ENCODE data around the gene ADGRB3. TPM values are rescaled to one million over a fixed set of nuclear protein-coding genes. Genes with fewer than 3 reads are reported as not detected.

Gene ADGRB3
- total RNA-seq, 2 experiments from 2014 or later = not detected

- ChIA-PET POLR2A (no interaction called here), CTCF (ENCODE audit: unreplicated experiment) (no interaction called here)
- Histone ChIP-seq H3K4me2 (ENCODE audit: low read length) (no peak overlapping the region), H3K27ac (ENCODE audit: low read depth, low read length, poor library complexity, severe bottlenecking) (no peak overlapping the region), H4K20me1 (ENCODE audit: insufficient read depth, low read length) (no peaks in the 10 kb centered on the region), H3K79me2 (ENCODE audit: insufficient read depth, low read depth, low read length) (no peaks in the 10 kb centered on the region), H3K4me3 (ENCODE audit: low read depth, low read length, poor library complexity, severe bottlenecking) (no peak overlapping the region), H3K36me3 (ENCODE audit: insufficient read depth, low read length) (no peaks in the 10 kb centered on the region), H3K4me1 (ENCODE audit: insufficient read depth, low read length, poor library complexity, severe bottlenecking) (no peaks in the 10 kb centered on the region), H3K9me2 (ENCODE audit: insufficient read depth, low read length) (no peaks in the 10 kb centered on the region), H2AFZ (ENCODE audit: low read length) (no peak overlapping the region), H3K9me3 (ENCODE audit: low read length) (no peaks in the 10 kb centered on the region)
- intact Hi-C loops (cut with micrococcal nuclease; ENCODE audit: unreplicated experiment) = no loop called here
- no TSS peak for BruUV-seq (replicated peaks)
- TF ChIP-seq EZH2phosphoT487 (IDR thresholded peaks at IDR 0.05; ENCODE audit: borderline replicate concordance, low read depth, low read length) (no peak), CTCF (conservative IDR thresholded peaks at IDR 0.05; ENCODE audit: low read length) (no peak)
- no peak for DNase-seq (ENCODE audit: low spot score)
Measured at GRCh38 chr6:69038841-69039240, 403.8 kb downstream of the ADGRB3 start.

- Histone ChIP-seq H3K36me3 (ENCODE audit: insufficient read depth, low read length) (no peaks in the 10 kb centered on the region), H3K27ac (ENCODE audit: low read depth, low read length, poor library complexity, severe bottlenecking) (no peak overlapping the region), H3K79me2 (ENCODE audit: insufficient read depth, low read depth, low read length) (no peaks in the 10 kb centered on the region), H3K9me3 (ENCODE audit: low read length) (no peaks in the 10 kb centered on the region), H3K4me1 (ENCODE audit: insufficient read depth, low read length, poor library complexity, severe bottlenecking) (no peaks in the 10 kb centered on the region), H4K20me1 (ENCODE audit: insufficient read depth, low read length) (no peaks in the 10 kb centered on the region), H3K9me2 (ENCODE audit: insufficient read depth, low read length) (no peaks in the 10 kb centered on the region), H3K4me2 (ENCODE audit: low read length) (no peak overlapping the region), H3K4me3 (ENCODE audit: low read depth, low read length, poor library complexity, severe bottlenecking) (no peak overlapping the region), H2AFZ (ENCODE audit: low read length) (no peak overlapping the region)
- ChIA-PET POLR2A (no interaction called here), CTCF (ENCODE audit: unreplicated experiment) (no interaction called here)
- intact Hi-C loops (cut with micrococcal nuclease; ENCODE audit: unreplicated experiment) = no loop called here
- DNase-seq (ENCODE audit: low spot score) = no peak
- TF ChIP-seq EZH2phosphoT487 (IDR thresholded peaks at IDR 0.05; ENCODE audit: borderline replicate concordance, low read depth, low read length) (no peak), CTCF (conservative IDR thresholded peaks at IDR 0.05; ENCODE audit: low read length) (no peak)
- no TSS peak for BruUV-seq (replicated peaks)
Measured at GRCh38 chr6:69042297-69042696, 407.2 kb downstream of the ADGRB3 start.

- Histone ChIP-seq H3K36me3 (ENCODE audit: insufficient read depth, low read length) (no peaks in the 10 kb centered on the region), H3K9me3 (ENCODE audit: low read length) (no peaks in the 10 kb centered on the region), H3K4me2 (ENCODE audit: low read length) (no peak overlapping the region), H3K4me1 (ENCODE audit: insufficient read depth, low read length, poor library complexity, severe bottlenecking) (no peaks in the 10 kb centered on the region), H2AFZ (ENCODE audit: low read length) (no peak overlapping the region), H3K27ac (ENCODE audit: low read depth, low read length, poor library complexity, severe bottlenecking) (no peak overlapping the region), H4K20me1 (ENCODE audit: insufficient read depth, low read length) (no peaks in the 10 kb centered on the region), H3K4me3 (ENCODE audit: low read depth, low read length, poor library complexity, severe bottlenecking) (no peak overlapping the region), H3K9me2 (ENCODE audit: insufficient read depth, low read length) (no peaks in the 10 kb centered on the region), H3K79me2 (ENCODE audit: insufficient read depth, low read depth, low read length) (no peaks in the 10 kb centered on the region)
- CTCF ChIA-PET (ENCODE audit: unreplicated experiment) = no interaction called here
- TF ChIP-seq CTCF (conservative IDR thresholded peaks at IDR 0.05; ENCODE audit: low read length) (no peak), EZH2phosphoT487 (IDR thresholded peaks at IDR 0.05; ENCODE audit: borderline replicate concordance, low read depth, low read length) (no peak)
- BruUV-seq (replicated peaks) = no TSS peak
- DNase-seq (ENCODE audit: low spot score) = no peak
- intact Hi-C loops (cut with micrococcal nuclease; ENCODE audit: unreplicated experiment) = no loop called here
- POLR2A ChIA-PET = no interaction called here
Measured at GRCh38 chr6:69044534-69044933, 409.5 kb downstream of the ADGRB3 start.

Measured in OCI-LY7 (cell line).